Stimulated activated CD8-positive, alpha-beta memory T cell treated with anti-CD3 and anti-CD28 coated beads, Interleukin-4, amount 100 ng/mL, for 48 hours (primary cell): ENCODE results near the gene POLR1B.
"Not testable (repeated sequence)": the region's sequence is repeated elsewhere in the genome, so short reads cannot be mapped to it uniquely, and the experiment has no call there.

Experiments used
- DNase-seq: peaks from one replicate; pipeline ENCODE4 v3.0.0-alpha.2; 2020

Gene POLR1B

GRCh38 chr2:112542123-112542983 lies at the start of gene POLR1B:
POLR1B (plus strand) TSS chr2:112542465; CDS start chr2:112542495, 30 bp downstream.
- peak; percentile 85 for DNase-seq

- DNase-seq: no peak
Measured at GRCh38 chr2:112493048-112493447, 49.2 kb upstream of the POLR1B start.

GRCh38 chr2:112493858-112494648 lies 48.2 kb upstream of the POLR1B start:
- no peak for DNase-seq

- DNase-seq: no peak
Measured at GRCh38 chr2:112494828-112495227, 47.4 kb upstream of the POLR1B start.

- DNase-seq: not testable (repeated sequence)
Measured at GRCh38 chr2:112495878-112496277, 46.4 kb upstream of the POLR1B start.

GRCh38 chr2:112500850-112501484 lies 41.3 kb upstream of the POLR1B start:
- peak; percentile 41 for DNase-seq

- DNase-seq: not testable (repeated sequence)
Measured at GRCh38 chr2:112509239-112509998, 32.8 kb upstream of the POLR1B start.

- DNase-seq: no peak
Measured at GRCh38 chr2:112516801-112517200, 25.5 kb upstream of the POLR1B start.

GRCh38 chr2:112518807-112519206 lies 23.5 kb upstream of the POLR1B start:
- DNase-seq: no peak

- no peak for DNase-seq
Measured at GRCh38 chr2:112519506-112519905, 22.8 kb upstream of the POLR1B start.

GRCh38 chr2:112520234-112520783 lies 22.0 kb upstream of the POLR1B start:
- DNase-seq: no peak

GRCh38 chr2:112523291-112523777 lies 18.9 kb upstream of the POLR1B start:
- no peak for DNase-seq

GRCh38 chr2:112524276-112524675 lies 18.0 kb upstream of the POLR1B start:
- not testable (repeated sequence) for DNase-seq

GRCh38 chr2:112528541-112528940 lies 13.7 kb upstream of the POLR1B start:
- no peak for DNase-seq

GRCh38 chr2:112529757-112530156 lies 12.5 kb upstream of the POLR1B start:
- no peak for DNase-seq

GRCh38 chr2:112530728-112531127 lies 11.5 kb upstream of the POLR1B start:
- DNase-seq: no peak

- no peak for DNase-seq
Measured at GRCh38 chr2:112534826-112535225, 7.4 kb upstream of the POLR1B start.

- not testable (repeated sequence) for DNase-seq
Measured at GRCh38 chr2:112536665-112537064, 5.6 kb upstream of the POLR1B start.

GRCh38 chr2:112539306-112539705 lies 3.0 kb upstream of the POLR1B start:
- no peak for DNase-seq

- no peak for DNase-seq
Measured at GRCh38 chr2:112540906-112541305, 1.4 kb upstream of the POLR1B start.

- peak; percentile 84 for DNase-seq
Measured at GRCh38 chr2:112541315-112542122, 746 bp upstream of the POLR1B start.
